Activated naive CD4-positive, alpha-beta T cell treated with anti-CD3 and anti-CD28 coated beads for 36 hours (primary cell): ENCODE measurements around the gene RABGAP1L. TPM values are rescaled to one million over a fixed set of nuclear protein-coding genes. Genes with fewer than 3 reads are reported as not detected.

Source experiments
- CTCF ChIA-PET: fragments of 350-600 bp; sonication (Branson Sonifier 250); formaldehyde crosslinking; loops from one replicate; lab custom pipeline; 2021; ENCODE audit warnings: antibody characterized with exemption; lab: Charles Lee
- DNase-seq: peaks from one replicate; pipeline ENCODE4 v3.0.0-alpha.2; 2020
- H3K27ac Mint-ChIP-seq: one replicate; pipeline ENCODE4 v1.8.0; 2021; ENCODE audit warnings: mild to moderate bottlenecking, mixed read lengths
- H3K27me3 Mint-ChIP-seq: one replicate; pipeline ENCODE4 v1.8.0; 2021; ENCODE audit warnings: low read depth, mixed read lengths
- H3K36me3 Mint-ChIP-seq: one replicate; pipeline ENCODE4 v1.8.0; 2021; ENCODE audit warnings: low read depth, mixed read lengths
- H3K4me1 Mint-ChIP-seq: one replicate; pipeline ENCODE4 v1.8.0; 2021; ENCODE audit warnings: low read depth, mixed read lengths
- H3K4me3 Mint-ChIP-seq: one replicate; pipeline ENCODE4 v1.8.0; 2021; ENCODE audit warnings: mild to moderate bottlenecking, moderate library complexity, mixed read lengths
- H3K9me3 Mint-ChIP-seq: one replicate; pipeline ENCODE4 v1.8.0; 2021; ENCODE audit warnings: mixed read lengths
- intact Hi-C: fragments of 100-400 bp; cut with micrococcal nuclease; formaldehyde crosslinking; loops from one replicate; pipeline ENCODE4 v1.15.1; 2023
- total RNA-seq, 2 experiments: library from RNA; stranded (reverse); gene quantifications; one replicate each; pipeline ENCODE4 v1.2.3, GENCODE V29; 2021

Gene RABGAP1L
- total RNA-seq, 2 experiments from 2014 or later: 16.6 TPM

DNA sequence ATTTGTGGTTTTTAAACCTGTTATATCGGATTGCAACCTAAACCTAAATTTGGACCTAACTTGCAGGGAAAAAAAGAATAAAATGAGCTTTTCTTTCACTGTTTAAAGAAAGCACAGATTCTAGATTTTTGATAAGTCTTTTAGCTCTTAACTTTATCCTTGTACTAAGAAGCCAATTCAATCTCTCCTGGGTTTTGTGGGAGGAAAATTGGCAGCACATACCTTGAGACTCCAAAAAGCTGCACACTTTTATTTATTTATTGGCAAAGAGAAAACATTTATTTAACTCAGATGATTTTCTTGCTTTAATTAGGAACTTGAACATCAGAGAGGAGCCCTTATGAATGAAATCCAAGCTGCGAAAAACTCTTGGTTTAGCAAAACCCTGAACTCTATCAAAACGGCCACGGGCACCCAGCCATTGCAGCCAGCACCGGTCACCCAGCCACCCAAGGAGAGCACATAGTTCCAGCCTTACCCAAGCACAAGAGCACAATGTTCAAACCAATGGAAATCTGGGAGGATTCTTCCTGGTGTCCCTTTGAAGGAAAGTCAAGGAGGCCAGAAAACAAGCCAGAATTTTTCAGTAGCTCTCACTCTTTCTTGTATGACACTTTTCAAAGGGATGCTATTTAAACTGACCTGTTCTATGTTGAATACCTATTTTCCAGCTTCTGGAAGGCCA, 830.4 kb downstream of the RABGAP1L start:
- H3K4me1 Mint-ChIP-seq: peaks cover 26% of the 10 kb centered on the region
- intact Hi-C loops: loop anchor here (1.0 to 2.0 kb wide), 2 partner anchors 9 to 21 kb away; no protein-coding TSS in a partner anchor
- peak overlapping the region; percentile 73 for H3K4me3 Mint-ChIP-seq
- H3K9me3 Mint-ChIP-seq: no peaks in the 10 kb centered on the region
- H3K36me3 Mint-ChIP-seq: peaks cover 3% of the 10 kb centered on the region
- peak overlapping the region; percentile 80 for H3K27ac Mint-ChIP-seq
- CTCF ChIA-PET: interaction anchor here (1.1 kb wide), 1 partner anchor 9 kb away, joined by 9 read pairs; the partner anchor contains the start of gene CACYBP
- no peak for DNase-seq
- H3K27me3 Mint-ChIP-seq: no peaks in the 10 kb centered on the region

DNA sequence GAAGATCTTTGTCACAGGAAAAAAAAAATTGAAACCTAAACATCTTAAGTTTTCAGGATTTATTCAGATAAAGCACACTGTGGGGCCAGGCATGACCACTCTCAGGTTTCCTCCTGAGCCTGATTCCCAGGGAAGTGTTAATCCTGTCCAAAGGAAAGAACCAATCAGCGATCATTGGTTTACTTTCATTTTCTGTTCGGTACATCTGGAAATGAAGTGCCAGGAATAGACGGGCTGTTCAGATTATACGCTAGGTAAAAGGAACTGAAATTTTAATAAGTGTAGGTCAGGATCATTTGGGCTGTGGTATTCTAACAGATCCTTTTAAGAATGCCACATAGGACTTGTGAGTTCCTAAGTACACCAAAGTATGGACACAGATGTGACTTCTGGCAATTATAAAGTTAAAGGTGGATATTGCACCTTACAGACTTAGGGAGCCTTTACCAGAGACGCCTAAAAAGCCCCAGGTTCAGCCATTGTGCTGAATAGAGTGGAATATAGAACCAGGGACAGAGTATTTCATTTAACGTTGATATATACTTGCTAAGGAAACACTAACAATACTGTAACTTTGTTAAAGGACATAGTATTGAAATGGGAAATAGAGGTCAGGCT, 831.2 kb downstream of the RABGAP1L start:
- Mint-ChIP-seq H3K36me3 (peaks cover 7% of the 10 kb centered on the region), H3K4me1 (peaks cover 21% of the 10 kb centered on the region)
- CTCF ChIA-PET: no interaction called here

DNA sequence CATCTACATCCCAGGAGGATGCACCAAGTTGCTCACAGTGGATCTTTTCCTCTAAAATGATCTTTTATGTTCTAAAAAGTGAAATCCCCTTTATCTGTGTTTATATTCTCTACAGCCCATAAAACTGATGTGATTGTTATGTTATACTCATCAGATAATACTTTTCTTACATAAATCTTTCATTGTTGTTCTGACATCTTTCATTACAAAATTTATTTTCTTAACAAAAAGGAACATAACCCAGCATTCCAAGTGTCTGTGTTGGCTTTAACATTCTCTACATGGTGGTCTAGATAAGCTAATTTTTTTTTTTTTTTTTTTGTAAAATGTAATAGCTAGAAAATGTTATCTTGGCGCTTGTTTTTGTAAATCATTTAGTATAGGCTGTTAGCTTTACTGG, 832.2 kb downstream of the RABGAP1L start:
- H3K27ac Mint-ChIP-seq: no peak overlapping the region
- H3K4me1 Mint-ChIP-seq: peaks cover 23% of the 10 kb centered on the region
- no peaks in the 10 kb centered on the region for H3K27me3 Mint-ChIP-seq
- peaks cover 7% of the 10 kb centered on the region for H3K36me3 Mint-ChIP-seq
- CTCF ChIA-PET: interaction anchor here (0.9 to 1.0 kb wide), 2 partner anchors 12 to 29 kb away, joined by 3 to 10 read pairs; no protein-coding TSS in a partner anchor
- DNase-seq: no peak
- intact Hi-C loops: loop anchor here (2.0 kb wide), 1 partner anchor 23 kb away; no protein-coding TSS in a partner anchor
- H3K9me3 Mint-ChIP-seq: no peaks in the 10 kb centered on the region
- H3K4me3 Mint-ChIP-seq: no peak overlapping the region

More for the DNA sequence above, 831.2 kb downstream of the RABGAP1L start:
- H3K4me3 Mint-ChIP-seq: peak overlapping the region; percentile 75
- intact Hi-C loops: loop anchor here (1.0 to 2.0 kb wide), 2 partner anchors 8 to 22 kb away; no protein-coding TSS in a partner anchor
- H3K27ac Mint-ChIP-seq: peak overlapping the region; percentile 83
- no peaks in the 10 kb centered on the region for H3K9me3 Mint-ChIP-seq
- DNase-seq: no peak
- H3K27me3 Mint-ChIP-seq: no peaks in the 10 kb centered on the region

DNA sequence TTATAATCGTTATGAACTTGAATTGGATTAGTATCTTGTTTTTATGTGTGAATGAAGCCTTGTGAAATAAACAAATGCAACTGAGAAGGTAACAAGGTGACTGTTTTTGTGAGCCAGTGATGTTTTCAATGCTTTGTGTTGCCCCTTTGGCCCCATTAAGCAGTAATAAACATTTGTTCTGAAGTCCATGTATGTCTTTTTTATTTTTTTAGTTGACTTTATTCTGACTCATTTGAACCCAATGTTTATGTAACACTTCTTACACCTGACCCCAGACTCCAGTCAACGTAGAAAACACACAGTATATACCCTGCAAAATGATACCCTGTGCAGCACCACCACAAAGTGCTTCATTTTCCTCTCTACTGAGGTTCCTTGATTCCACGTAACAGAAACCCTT, 835.8 kb downstream of the RABGAP1L start:
- Mint-ChIP-seq H3K9me3 (no peaks in the 10 kb centered on the region), H3K27me3 (no peaks in the 10 kb centered on the region), H3K4me1 (peaks cover 22% of the 10 kb centered on the region), H3K4me3 (no peak overlapping the region), H3K36me3 (peaks cover 4% of the 10 kb centered on the region), H3K27ac (no peak overlapping the region)
- intact Hi-C loops: loop anchor here (2.0 kb wide), 1 partner anchor 14 kb away; no protein-coding TSS in a partner anchor
- DNase-seq: no peak
- CTCF ChIA-PET: interaction anchor here (0.9 kb wide), 1 partner anchor 8 kb away, joined by 3 read pairs; no protein-coding TSS in a partner anchor

DNA sequence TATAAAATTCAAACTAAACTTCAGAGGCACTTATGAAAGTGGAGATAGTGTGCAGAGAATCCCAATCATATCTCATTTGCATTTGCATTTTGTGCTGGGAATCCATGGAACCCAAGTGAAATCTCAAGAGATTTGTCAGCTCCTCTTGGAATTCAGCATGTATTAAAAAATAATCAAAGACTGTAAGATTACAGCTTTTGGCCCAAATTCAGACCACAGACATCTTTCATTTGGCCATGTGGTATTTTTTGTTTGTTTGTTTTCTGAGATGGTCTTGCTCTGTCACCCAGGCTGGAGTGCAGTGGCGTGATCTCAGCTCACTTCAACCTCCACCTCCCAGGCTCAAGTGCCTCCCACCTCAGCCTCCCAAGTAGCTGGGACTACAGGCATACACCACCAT, 836.6 kb downstream of the RABGAP1L start:
- peaks cover 18% of the 10 kb centered on the region for H3K4me1 Mint-ChIP-seq
- DNase-seq: no peak
- H3K9me3 Mint-ChIP-seq: no peaks in the 10 kb centered on the region
- H3K4me3 Mint-ChIP-seq: no peak overlapping the region
- H3K36me3 Mint-ChIP-seq: peaks cover 10% of the 10 kb centered on the region
- no peaks in the 10 kb centered on the region for H3K27me3 Mint-ChIP-seq
- H3K27ac Mint-ChIP-seq: no peak overlapping the region
- CTCF ChIA-PET: interaction anchor here (0.6 to 0.9 kb wide), 2 partner anchors 9 to 58 kb away, joined by 3 to 5 read pairs; no protein-coding TSS in a partner anchor
- intact Hi-C loops: loop anchor here (2.0 kb wide), 1 partner anchor 15 kb away; no protein-coding TSS in a partner anchor

DNA sequence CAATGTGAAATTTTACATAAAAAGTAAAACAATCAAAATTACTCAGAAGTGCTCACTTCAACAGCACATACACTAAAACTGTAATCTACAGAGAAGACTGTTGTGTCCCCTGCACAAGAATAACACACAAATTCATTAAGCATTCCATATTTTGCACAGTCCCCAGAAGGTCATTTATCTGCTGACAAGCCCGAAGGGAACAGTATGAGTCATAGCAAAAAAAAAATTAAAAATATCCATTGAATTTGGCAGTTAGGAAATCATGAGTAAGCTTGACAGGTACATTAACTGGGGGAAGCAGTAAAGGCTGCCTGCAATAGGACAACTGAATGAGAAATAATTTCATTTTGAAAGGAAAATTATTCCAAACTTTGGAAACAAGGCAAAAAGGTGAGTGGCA, 837.2 kb downstream of the RABGAP1L start:
- no peaks in the 10 kb centered on the region for H3K9me3 Mint-ChIP-seq
- peaks cover 16% of the 10 kb centered on the region for H3K36me3 Mint-ChIP-seq
- peaks cover 21% of the 10 kb centered on the region for H3K4me1 Mint-ChIP-seq
- no peak overlapping the region for H3K27ac Mint-ChIP-seq
- intact Hi-C loops: no loop called here
- no peak for DNase-seq
- H3K27me3 Mint-ChIP-seq: no peaks in the 10 kb centered on the region
- H3K4me3 Mint-ChIP-seq: no peak overlapping the region
- CTCF ChIA-PET: interaction anchor here (0.9 to 2.7 kb wide), 2 partner anchors 13 to 226 kb away, joined by 3 to 6 read pairs; no protein-coding TSS in a partner anchor

DNA sequence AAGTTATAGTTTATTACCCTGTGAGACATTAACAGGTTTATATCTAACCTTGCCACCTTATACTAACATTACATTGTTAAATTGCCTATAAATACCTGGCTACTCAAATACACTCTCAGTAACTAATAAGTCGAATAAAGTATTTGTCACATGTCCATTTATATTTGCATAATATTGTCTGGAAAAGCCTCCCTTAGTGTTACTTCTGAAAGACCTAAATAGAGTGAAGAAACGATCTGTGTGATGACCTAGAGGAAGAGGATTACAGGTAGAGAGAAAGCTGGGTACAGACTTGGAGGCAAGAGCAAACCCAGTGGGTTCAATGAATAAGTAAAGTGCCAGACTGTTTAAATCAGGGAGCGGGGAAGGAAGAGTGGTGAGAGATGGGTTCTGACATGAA, 837.7 kb downstream of the RABGAP1L start:
- intact Hi-C loops: no loop called here
- peaks cover 21% of the 10 kb centered on the region for H3K36me3 Mint-ChIP-seq
- no peaks in the 10 kb centered on the region for H3K27me3 Mint-ChIP-seq
- no peaks in the 10 kb centered on the region for H3K9me3 Mint-ChIP-seq
- CTCF ChIA-PET: interaction anchor here (0.6 to 2.7 kb wide), 4 partner anchors 10 to 227 kb away, joined by 3 to 6 read pairs (median 3); no protein-coding TSS in a partner anchor
- H3K4me1 Mint-ChIP-seq: peaks cover 27% of the 10 kb centered on the region
- no peak for DNase-seq
- no peak overlapping the region for H3K27ac Mint-ChIP-seq
- no peak overlapping the region for H3K4me3 Mint-ChIP-seq

DNA sequence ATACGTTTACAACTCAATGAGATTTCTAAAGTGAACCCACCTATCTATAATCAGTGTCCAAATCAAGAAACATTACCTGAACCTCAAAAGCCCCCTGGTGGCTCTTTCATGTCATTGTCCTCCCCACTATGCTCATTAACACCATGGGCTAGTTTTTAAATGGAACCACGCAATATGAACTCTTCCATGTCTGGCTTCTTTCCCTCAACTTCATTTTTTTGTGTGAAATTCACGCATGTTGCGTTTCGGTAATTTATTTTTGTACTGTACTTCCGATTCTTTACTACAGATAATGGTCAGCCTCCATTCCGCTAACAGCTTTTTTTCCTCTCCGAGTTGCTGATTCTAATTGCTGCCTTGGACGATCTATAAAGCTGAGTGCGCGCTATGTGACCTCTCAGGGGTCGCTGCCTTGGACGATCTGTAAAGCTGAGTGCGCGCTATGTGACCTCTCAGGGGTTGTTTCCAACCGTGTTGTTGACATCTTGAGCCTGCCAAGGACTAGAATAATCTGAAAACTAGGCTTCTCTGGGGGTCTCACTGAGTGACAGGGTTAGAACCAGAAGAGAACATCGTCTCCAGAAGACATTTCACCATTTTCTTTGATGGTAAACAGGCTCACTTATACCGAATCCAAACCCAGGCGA, 839.4 kb downstream of the RABGAP1L start:
- peak; percentile 62 for DNase-seq
- peaks cover 40% of the 10 kb centered on the region for H3K4me1 Mint-ChIP-seq
- intact Hi-C loops: loop anchor here (1.0 to 2.0 kb wide), 17 partner anchors 8 to 1700 kb away; partner anchors contain the start of genes CENPL, COP1, DARS2 and KLHL20
- H3K27me3 Mint-ChIP-seq: no peaks in the 10 kb centered on the region
- H3K9me3 Mint-ChIP-seq: no peaks in the 10 kb centered on the region
- H3K27ac Mint-ChIP-seq: no peak overlapping the region
- H3K4me3 Mint-ChIP-seq: no peak overlapping the region
- CTCF ChIA-PET: interaction anchor here (0.6 to 2.8 kb wide), 14 partner anchors 9 to 228 kb away, joined by 3 to 11 read pairs (median 5); partner anchors contain the start of gene MRPS14
- peaks cover 29% of the 10 kb centered on the region for H3K36me3 Mint-ChIP-seq

DNA sequence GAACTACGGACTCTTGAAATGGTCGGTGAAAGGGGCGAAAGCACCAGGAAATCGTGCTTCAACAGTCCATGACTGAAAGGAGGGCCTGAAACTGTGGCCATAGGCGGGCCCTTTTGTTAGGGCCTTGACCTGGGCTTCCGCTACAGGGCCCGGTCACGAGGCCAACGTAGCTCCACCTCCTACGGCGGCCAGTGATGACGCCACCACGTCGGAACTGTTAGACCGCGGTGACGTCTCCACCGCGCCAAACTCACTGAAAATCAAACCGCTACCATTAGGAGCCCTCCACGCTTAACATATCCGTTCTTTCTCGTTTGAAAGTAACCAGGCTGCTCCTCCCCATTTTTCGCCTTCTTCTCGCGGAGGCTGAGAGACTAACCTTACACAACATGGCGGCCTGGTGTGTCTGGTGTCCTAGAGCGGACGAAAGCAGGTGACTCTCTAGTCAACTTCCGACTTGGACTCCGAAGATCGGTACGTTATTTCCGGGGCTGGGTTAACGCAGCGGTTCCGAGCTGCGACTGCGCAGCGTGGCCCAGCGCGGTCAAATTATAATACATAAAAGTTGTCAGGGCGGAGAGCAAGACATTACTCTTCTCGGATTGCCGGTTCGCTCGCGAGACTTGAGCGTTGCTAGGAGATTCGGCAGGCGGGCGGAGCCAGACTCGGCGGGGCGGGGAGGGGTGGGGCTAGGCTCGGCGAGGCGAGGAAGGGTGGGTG, 840.1 kb downstream of the RABGAP1L start:
- Mint-ChIP-seq H3K27ac (no peak overlapping the region), H3K36me3 (peaks cover 32% of the 10 kb centered on the region), H3K9me3 (no peaks in the 10 kb centered on the region), H3K4me1 (peaks cover 46% of the 10 kb centered on the region), H3K4me3 (no peak overlapping the region), H3K27me3 (no peaks in the 10 kb centered on the region)
- CTCF ChIA-PET: interaction anchor here (0.6 to 2.8 kb wide), 12 partner anchors 10 to 229 kb away, joined by 3 to 11 read pairs (median 6); partner anchors contain the start of gene MRPS14
- peak; percentile 98 for DNase-seq
- intact Hi-C loops: loop anchor here (1.0 to 2.0 kb wide), 14 partner anchors 24 to 1701 kb away; partner anchors contain the start of genes CENPL, COP1, DARS2 and KLHL20

DNA sequence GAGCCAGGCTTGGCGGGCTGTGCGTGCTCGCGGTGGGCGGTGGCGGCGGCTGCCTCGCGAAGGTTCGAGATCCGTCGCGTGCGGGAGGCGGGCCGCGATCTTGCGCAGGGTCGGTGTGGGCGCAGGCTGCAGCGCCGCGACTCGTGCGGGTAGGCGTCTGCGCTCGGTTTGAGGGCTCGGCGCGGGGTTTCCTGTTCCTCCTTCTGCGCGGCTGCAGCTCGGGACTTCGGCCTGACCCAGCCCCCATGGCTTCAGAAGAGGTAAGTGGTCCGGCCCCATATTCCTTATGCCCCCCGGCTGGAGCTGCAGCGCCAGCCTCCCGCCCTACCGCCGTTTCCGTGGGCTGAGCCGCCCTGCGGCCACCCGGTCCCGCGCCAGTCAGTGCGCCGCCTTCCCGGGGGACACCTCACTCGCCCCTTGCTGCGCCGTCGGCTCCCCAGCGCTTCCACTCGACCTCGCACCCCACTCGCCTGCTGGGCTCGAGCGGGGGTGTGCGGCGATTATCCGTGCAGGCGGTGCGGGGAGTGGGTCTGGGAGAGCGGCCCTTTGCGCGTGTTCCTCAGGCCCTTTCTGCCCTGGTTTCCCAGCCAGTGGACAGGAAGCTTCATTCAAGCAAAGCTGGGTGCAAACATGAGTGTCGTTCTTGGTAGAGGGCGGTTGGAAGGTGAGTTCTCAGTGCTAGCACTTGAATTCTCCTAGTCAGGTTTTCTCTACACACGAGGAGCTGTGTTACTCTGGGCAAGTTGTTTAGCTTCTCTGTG, 840.8 kb downstream of the RABGAP1L start, which contains the start of gene CACYBP:
Gene CACYBP (plus strand): TSS at position 12 of the 761 bp plus-strand sequence. CDS start 234 bp downstream, at position 246.
- Mint-ChIP-seq H3K9me3 (no peaks in the 10 kb centered on the region), H3K4me1 (peaks cover 51% of the 10 kb centered on the region), H3K36me3 (peaks cover 34% of the 10 kb centered on the region), H3K27me3 (no peaks in the 10 kb centered on the region), H3K27ac (no peak within 1 kb of the TSS), H3K4me3 (no peak within 1 kb of the TSS)
- intact Hi-C loops: loop anchor here (1.0 to 2.0 kb wide), 15 partner anchors 13 to 1702 kb away; partner anchors contain the start of genes CENPL, COP1, DARS2 and KLHL20
- DNase-seq: peak; percentile 42
- CTCF ChIA-PET: interaction anchor here (1.1 to 2.8 kb wide), 3 partner anchors 11 to 227 kb away, joined by 3 to 10 read pairs (median 9); partner anchors contain the start of gene MRPS14
